ENCODE measurements around the gene HLCS.

- TF ChIP-seq CTCF (IDR thresholded peaks at IDR 0.05): no peak
- no peak for TF ChIP-seq POLR2A (IDR thresholded peaks at IDR 0.05)
- TF ChIP-seq POLR2AphosphoS5 (IDR thresholded peaks at IDR 0.05): no peak
Measured at GRCh38 chr21:36923270-36923669, 43.2 kb downstream of the HLCS start.

Measured in prostate gland (tissue), 2 donors.